Activated naive CD8-positive, alpha-beta T cell treated with anti-CD3 and anti-CD28 coated beads, Interleukin-2, amount 50 U/mL, for 16 hours (primary cell): ENCODE data around the gene CD4.

Experiments
- DNase-seq: peaks from one replicate; pipeline ENCODE4 v3.0.0-alpha.2; 2020; ENCODE audit warnings: low read depth, low spot score

Gene CD4

GRCh38 chr12:6828781-6829535 lies 39.6 kb downstream of the CD4 start:
- no peak for DNase-seq

DNA sequence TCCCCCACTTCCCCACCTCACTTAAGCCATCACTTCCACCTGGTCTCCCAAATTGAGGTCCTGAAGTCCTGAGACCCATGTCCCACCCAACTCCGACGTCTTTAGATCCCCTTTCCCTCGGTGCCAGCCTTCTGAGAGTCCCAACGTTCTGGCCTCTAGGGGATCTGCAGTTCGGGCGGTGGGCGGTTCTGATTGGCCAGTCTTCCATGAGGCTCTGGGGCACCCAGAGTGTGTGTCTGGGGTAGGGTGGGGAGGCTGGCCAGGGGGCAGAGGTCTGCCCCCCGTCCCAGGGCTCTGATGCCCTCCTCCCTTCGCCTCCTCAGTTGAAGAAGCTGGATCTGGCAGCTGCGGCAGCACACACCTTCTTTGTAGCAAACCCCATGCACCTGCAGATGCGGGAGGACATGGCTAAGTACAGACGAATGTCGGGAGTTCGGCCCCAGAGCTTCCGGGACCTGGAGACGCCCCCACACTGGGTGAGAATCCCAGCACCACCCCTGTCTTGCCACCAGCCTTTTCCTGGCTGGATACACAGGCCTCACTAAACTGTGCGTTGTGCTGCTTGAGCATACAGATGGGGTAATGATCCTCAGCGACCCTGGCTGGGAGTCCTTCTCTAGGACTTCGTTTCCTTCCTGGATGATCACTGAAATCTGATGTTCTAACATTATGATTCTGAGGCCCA lies 40.4 kb downstream of the CD4 start:
- DNase-seq = no peak

- DNase-seq = no peak
These were observed 41.1 kb downstream of the CD4 start for GRCh38 chr12:6830286-6830890.

GRCh38 chr12:6830999-6831398 lies 41.7 kb downstream of the CD4 start:
- no peak for DNase-seq

- no peak for DNase-seq
These were observed 42.2 kb downstream of the CD4 start for GRCh38 chr12:6831450-6831995.

DNA sequence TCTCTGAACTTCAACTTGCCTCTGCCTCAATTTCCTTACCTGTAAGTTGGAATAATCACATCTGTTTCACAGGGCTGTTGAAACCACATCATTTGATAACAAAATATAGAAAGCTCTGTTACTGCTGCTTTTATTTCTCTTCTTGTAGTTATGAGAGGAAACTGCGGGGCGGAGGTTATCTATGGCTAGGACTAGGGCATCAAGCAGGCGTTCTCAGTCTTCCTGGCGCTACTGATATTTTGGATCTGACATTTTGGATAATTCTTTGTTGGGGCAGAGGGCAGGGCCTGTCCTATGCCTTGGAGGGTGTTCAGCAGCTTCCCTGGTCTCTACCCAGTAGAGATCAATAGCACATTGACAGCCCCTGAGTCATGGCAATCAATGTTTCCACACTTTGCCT lies 42.8 kb downstream of the CD4 start:
- DNase-seq = no peak

GRCh38 chr12:6833189-6833890 lies 44.0 kb downstream of the CD4 start:
- DNase-seq = no peak

GRCh38 chr12:6834254-6834653 lies 44.9 kb downstream of the CD4 start:
- DNase-seq = no peak

- no peak for DNase-seq
These were observed 45.5 kb downstream of the CD4 start for GRCh38 chr12:6834873-6835272.

DNA sequence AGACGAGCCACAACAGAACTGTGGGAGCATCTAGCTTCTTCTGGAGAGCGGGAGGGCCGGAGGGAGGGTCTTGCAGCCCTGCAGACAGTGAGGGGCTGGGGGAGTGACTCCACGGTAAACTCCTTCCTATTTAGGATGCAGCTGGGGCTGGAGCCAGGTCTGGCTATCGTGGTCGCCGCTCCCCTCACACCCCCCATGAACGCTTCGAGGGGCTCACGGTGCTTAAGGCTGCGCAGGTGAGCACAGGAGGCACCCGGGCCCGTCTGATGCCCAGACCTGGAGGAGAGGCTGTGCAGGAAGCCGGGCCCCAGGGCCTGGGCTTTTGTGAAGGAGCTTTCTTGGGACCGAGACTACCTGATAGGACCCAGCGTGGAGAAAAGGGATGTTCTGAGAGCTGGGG lies 47.5 kb downstream of the CD4 start:
- no peak for DNase-seq

GRCh38 chr12:6837370-6838060 lies 48.2 kb downstream of the CD4 start:
- no peak for DNase-seq

DNA sequence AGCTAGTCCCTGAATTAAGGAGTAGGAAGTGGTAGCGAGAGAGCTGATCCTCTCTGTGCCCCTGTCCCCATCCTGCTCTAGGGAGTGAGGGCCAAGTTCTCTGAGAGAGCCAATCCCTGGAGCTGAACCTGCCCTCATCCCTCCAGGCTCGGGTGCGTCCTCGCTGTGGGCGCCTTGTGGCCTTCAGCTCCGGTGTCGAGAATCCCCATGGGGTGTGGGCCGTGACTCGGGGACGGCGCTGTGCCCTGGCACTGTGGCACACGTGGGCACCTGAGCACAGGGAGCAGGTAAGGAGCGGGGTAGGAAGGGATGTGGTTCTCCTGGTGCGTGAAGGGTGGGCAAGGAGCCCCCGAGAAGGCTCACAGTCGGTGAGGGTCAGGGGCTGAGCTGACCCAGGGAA lies 49.5 kb downstream of the CD4 start:
- no peak for DNase-seq

DNA sequence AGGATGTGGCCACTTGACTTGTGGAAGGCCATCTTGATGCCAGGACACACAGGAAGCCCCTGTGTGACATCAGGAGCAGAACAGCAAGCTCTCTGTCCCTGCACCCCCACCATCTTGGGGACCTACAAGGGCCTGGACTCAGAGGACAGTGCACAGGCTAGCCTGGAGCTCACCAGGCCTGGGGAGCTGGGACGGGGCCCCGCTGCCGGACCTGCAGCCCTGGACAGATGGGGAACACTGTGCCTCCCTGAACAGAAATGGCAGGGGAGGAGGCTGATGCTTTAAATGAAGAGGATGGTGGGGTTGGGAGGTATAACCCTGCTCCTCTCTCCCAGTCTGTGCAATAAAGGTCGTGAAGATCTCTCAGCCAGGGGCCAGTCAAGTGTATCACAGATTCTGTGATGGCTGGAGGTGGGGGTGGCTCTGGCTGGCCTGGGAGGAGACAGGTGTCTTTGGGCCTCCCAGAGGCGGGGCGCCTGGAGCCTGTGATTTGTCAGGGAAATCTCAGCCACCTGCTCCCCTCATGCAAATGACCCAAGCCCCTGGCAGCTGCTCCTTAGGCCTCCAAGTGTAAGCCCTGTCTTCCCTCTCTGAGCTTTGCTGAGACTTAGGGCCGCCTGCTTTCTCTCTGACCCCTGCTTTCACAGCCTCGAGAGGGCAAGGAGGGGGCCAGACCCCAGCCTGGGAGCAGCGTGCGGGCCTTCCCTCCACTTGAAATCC lies 50.3 kb downstream of the CD4 start:
- DNase-seq = no peak

DNA sequence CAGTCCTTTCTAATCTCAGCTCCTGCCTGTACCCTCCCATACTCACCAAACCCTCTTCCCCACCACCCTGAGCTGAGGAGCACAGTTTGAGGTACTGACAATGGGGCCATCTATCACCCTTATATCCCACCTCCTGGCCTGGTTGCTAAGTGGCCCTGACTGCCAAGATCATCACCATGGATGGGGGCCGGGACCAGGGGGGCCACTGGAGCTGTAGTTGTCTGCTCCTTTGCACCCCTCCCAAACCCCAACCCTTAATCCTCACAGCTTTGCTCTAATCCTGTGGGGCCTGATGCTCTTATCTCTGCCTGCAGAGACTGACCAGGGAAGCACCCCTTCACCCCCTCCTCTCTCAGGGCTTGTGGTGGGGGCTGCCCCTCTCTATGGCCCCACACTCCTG lies 51.0 kb downstream of the CD4 start:
- DNase-seq = no peak

- DNase-seq = no peak
These were observed 51.6 kb downstream of the CD4 start, which contains the start of gene GNB3 for GRCh38 chr12:6840761-6841515. GNB3 (plus strand) TSS chr12:6840925; CDS start chr12:6841288, 363 bp downstream.

DNA sequence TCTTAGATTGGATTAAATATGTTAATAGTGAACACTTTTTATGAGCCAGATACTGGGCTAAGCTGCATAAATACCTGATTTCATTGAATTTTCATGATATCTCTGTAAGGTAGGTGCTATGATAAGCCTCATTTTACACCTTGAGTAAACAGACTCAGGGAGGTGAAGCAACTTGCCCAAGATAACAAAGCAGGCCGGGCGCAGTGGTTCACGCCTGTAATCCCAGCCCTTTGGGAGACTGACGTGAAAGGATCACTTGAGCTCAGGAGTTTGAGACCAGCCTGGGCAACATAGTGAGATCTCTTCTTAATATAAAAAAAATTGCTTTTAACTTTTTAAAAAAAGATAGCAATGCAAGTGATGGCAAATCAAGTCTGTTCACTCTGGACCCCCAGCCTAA lies 52.7 kb downstream of the CD4 start:
- DNase-seq = no peak

DNA sequence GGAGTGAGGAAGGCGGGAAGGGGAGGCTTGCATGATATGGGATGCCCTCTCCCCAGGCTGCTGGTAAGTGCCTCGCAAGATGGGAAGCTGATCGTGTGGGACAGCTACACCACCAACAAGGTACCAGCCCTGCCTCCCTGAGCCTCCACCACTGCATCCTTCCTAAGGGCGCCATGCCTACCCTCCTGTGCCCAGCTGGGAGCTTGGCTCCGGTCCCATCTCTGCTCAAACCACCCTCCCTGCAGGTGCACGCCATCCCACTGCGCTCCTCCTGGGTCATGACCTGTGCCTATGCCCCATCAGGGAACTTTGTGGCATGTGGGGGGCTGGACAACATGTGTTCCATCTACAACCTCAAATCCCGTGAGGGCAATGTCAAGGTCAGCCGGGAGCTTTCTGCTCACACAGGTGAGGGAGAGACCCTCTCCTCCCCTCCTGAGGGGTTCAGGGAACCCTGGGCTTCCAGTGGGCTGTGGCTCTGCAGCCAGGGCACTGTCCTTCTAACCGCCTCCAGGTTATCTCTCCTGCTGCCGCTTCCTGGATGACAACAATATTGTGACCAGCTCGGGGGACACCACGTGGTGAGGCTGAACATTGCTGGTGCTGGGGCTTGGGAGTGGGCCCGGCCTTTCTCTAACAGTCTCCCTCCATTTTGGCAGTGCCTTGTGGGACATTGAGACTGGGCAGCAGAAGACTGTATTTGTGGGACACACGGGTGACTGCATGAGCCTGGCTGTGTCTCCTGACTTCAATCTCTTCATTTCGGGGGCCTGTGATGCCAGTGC lies 54.0 kb downstream of the CD4 start:
- no peak for DNase-seq

DNA sequence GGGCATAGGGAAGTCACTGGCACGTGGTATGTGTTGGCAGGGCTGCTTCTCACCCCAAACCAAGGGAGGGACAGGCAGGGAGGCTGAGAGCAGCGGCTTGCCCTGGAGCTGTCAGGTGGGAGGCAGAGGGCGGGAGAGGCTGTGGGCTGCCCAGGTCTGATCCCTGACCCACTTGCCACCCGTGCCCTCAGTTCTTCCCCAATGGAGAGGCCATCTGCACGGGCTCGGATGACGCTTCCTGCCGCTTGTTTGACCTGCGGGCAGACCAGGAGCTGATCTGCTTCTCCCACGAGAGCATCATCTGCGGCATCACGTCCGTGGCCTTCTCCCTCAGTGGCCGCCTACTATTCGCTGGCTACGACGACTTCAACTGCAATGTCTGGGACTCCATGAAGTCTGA lies 56.1 kb downstream of the CD4 start:
- DNase-seq = no peak

DNA sequence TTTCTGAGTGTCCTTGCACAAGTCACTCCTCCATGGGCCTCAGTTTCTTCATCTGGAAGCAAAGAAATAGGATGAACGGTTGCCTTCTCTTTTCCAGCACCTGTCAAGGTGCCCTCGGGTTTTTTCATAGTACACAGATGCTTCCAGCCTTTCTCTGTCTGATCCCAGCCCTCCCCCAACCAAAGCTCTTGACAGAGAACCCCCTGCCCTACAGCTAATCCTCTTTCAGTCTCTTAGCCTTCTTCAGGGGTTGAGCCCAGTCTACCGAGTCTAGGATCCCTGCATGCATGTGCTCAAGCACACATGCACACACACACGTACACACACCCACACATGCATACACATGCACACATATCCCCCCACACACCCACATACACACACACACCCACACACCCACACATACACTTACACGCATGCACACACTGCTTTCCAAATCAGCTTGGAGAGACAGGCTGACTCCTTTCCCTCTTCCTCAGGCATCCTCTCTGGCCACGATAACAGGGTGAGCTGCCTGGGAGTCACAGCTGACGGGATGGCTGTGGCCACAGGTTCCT lies 57.1 kb downstream of the CD4 start:
- DNase-seq = no peak
